HG03520 (cell line): ENCODE results near the gene DMRT2.

Experiments
- ATAC-seq: cut with Tn5 transposase; IDR thresholded peaks from one replicate; pipeline ENCODE4 v1.9.1; 2021; ENCODE audit warnings: mild to moderate bottlenecking, moderate library complexity; ENCODE audit not compliant: unreplicated experiment

The DMRT2 gene

GRCh38 chr9:1050125-1050895 is at the start of gene DMRT2:
DMRT2 (plus strand) TSS chr9:1050357; CDS start chr9:1051614, 1,257 bp downstream.
- ATAC-seq, result peak; percentile 65

DNA sequence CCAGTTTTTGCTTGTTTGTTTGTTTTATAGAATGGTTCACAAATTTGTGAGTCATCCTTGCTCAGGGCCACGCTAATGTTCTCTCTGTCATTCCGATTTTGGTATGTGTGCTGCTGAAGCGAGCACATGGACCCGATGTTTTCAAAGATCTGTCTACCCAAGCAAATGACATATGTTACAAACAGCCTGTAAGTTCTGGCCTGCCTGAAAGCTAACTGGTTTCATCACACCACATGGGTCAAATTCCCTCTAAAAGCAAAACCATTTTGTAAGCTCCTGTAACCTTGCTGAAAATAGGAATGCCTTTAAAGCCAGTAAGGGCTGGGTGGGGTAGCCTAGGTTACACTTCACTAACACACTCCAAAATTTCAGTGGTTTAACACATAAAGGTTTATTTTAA is 48.3 kb upstream of the DMRT2 start:
- ATAC-seq, result no peak

DNA sequence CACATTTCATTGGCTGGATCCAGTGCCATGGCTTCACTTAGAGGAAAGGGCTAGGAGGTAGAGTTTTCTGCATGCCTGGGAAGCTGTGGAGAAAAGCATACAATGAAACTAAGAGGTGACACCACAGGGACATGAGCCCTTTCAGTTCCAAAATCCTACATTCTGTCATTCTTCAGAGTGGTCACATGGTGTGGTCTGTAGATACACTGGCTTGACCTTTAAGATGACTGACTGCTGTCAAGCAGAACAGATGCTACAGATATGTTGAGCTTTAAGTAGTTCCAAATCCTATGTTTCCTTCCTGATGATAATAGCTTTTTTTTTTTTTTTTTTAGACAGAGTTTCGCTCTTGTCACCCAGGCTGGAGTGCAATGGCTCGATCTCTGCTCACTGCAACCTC is 47.5 kb upstream of the DMRT2 start:
- no peak for ATAC-seq

DNA sequence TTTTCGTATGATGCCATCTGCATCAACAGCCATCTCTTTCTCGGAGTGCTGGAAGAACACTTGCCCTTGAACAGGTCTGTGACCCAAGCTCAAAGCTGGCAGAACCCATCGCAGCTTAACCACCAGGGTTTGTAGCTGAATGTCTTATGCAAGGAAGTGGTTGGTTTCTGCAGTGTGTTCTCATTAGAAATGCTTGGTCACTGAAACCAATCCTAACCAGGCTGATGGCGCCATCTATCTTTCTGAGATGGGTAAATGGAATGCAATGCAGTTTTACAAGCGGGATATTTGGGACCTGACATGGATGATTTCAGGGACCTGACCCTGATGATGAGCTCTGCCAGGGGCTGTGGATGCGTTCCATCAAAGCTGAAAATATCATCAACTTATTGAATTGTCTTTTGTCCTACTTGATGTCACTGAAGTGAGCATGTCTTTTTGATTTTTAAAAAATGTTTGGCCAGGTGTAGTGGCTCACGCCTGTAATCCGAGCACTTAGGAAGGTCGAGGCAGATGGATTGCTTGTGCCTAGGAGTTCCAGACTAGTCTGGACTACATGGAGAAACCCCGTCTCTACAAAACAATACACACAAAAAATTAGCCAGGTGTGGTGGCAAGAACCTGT is 45.0 kb upstream of the DMRT2 start:
- peak; percentile 45 for ATAC-seq

- ATAC-seq, result no peak
Observed at GRCh38 chr9:1007312-1007711, 42.8 kb upstream of the DMRT2 start.

GRCh38 chr9:1008216-1008615 is 41.9 kb upstream of the DMRT2 start:
- no peak for ATAC-seq

- ATAC-seq, result peak; percentile 96
Observed at GRCh38 chr9:1009101-1009707, 41.0 kb upstream of the DMRT2 start.

GRCh38 chr9:1013021-1013420 is 37.1 kb upstream of the DMRT2 start:
- ATAC-seq, result no peak

GRCh38 chr9:1014225-1014624 is 35.9 kb upstream of the DMRT2 start:
- no peak for ATAC-seq

DNA sequence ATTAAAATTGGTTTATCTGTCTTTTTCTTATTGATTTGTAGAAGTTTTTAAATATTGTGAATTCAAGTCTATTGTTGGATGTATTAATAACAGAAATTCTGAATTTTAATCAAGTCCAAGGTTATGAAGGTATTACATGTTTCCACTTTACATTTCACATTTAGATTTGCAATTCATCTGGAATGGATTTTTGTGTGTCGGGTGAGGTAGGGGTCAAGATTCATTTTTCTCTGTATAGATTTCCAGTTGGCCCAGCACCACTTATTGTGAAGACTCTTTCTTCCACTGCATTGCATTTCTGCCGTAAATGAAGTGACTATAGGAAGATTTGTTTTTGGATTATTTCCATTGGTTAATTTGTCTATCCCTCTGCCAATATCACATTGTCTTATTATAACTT is 35.5 kb upstream of the DMRT2 start:
- no peak for ATAC-seq

- no peak for ATAC-seq
Observed at GRCh38 chr9:1018121-1018520, 32.0 kb upstream of the DMRT2 start.

DNA sequence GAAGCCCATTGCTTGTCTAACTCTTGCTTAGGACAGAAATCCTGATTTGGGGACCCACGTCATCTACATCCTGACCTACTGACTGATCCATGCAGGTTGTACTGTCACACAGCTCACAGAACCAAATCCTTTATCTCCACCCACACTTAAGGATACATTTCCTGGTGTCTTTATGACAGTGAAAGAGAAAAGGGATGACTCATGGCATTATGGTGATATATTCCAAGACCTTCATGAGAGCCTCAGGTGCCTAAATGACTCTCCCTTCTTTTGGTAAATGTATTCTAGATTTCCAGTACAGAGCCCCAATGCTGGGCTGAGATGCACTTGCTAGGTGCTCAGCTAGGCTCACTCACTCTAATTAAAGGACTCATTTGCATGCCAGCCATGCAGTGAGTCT is 26.0 kb upstream of the DMRT2 start:
- no peak for ATAC-seq

- ATAC-seq, result no peak
Observed at GRCh38 chr9:1025131-1025530, 25.0 kb upstream of the DMRT2 start.

DNA sequence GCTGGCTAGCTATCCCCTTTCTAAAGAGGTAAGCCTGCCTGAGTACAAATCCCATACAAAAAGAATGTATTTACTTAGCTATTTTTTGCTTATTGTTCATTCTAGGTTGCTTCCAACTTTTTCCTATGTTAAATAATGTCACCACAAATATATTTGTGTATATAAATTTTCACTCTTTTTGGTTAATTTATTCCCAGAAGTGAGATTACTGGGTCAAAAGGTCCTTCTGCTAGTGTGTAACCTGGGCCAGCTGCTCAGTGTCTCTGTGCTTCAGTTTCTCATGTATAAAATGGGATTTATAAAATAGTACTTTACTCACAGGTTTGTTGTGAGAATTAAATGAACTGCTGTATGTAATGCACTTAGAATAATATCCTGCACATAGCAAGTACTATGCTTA is 23.9 kb upstream of the DMRT2 start:
- no peak for ATAC-seq

GRCh38 chr9:1028501-1029190 is 21.5 kb upstream of the DMRT2 start:
- ATAC-seq, result no peak

DNA sequence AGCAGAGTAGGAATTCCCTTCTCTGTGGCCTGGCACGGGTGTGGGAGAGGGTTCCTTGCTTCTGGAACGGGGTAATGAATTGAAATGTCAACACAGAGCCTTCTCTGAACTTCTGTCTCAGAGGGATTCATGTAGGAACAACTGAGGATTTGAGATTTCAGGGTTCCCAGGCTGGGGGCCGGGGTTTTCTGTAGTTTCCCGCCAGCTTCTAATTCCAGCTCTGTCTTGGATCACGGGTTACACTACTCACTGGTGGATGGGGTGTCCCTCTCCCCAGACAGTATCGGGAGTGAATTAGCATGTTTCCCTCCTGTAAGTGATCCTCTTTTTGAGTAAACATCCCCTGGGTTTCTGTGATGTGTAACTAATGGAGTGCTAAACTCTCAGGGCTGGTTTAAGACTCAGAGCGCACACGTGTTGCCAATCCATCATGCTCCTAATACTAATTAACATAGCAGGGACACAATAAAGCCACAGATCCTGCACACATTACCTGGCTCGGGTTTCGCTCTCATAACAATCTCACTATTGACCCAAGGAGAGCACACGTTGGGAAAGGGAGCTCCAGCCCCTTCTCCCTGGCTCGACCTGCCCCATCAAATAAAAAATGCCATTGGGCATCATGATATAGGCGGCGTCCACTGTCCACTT is 18.1 kb upstream of the DMRT2 start:
- no peak for ATAC-seq

- no peak for ATAC-seq
Observed at GRCh38 chr9:1034271-1034670, 15.9 kb upstream of the DMRT2 start.

DNA sequence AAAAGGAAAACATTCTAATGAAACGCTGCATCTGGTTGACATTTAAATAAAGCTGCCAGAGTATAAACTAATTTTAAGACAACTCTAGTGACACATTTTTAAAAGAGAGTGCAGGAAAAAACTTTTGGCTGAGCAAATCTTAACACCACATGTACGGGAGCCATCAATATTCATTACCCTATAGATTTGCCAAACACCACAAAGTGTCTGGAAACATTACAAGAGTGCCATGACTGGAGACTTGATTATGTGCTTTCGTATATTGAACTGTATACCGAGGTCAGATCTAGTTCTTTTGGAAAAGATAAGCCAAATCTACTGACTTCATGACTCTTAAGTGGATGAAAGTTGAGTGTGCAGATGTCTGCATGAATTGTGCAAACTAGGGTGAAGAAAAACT is 10.6 kb upstream of the DMRT2 start:
- no peak for ATAC-seq

DNA sequence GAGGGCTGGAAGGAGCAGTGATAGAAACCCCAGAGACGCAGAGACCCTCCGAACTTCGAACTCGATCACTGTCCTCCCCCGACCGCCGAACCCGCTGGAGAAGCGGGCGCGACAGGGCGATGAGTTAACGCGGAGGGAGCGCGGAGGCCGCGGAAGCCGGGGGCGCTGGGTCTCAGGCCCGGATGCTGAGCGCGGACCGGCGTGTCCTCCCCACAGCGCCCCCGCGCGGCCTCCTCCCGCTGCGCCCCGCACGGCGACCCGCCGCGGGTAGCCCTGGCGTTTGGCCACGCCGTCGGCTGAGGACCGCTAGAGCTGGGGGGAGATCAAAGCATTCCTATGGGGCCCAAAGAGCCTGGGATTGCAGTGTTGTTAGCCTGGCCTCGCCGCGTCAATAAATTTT is 7.7 kb upstream of the DMRT2 start:
- ATAC-seq, result no peak

DNA sequence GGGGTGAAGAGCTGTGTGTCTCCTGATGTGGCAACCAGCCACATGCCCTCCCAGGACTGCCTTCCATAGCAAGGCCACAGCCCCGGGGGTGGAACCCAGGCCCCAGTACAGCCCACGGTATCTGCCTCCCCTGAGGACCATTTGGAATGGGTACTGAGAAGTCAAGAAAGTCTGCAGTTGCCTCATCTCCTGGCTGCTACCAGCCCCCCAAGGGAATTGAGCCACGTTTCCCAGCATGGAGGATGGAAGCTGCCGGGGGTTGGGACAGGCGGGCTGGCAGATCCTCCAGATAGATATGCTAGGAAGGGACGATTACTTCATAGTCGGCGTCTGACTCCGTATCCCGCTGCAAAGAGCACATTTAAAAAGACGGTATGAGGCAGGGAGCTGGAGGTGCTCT is 5.5 kb upstream of the DMRT2 start:
- ATAC-seq, result no peak
